Measurements from ENCODE around the gene UBALD1.

UBALD1 gene

GRCh38 chr16:4624015-4624826 lies 9.5 kb upstream of the UBALD1 start, which contains the start of gene MGRN1:
MGRN1 (plus strand) TSS chr16:4624826; CDS start chr16:4624961, 135 bp downstream.
- Histone ChIP-seq H3K4me1 (ENCODE audit: insufficient read depth, low read length) (0 out of 2 replicates have a peak, but pooled peaks cover 6% of the 10 kb centered on the region), H3K36me3 (ENCODE audit: insufficient read depth, low read depth, low read length) (0 out of 2 replicates have a peak, but pooled peaks cover 6% of the 10 kb centered on the region), H3K4me3 (ENCODE audit: low read length) (peak within 1 kb of the TSS; percentile 97), H3K27ac (ENCODE audit: low read length) (peak within 1 kb of the TSS; percentile 79), H3K27me3 (ENCODE audit: insufficient read depth, low read length) (no peaks in the 10 kb centered on the region), H3K9me3 (ENCODE audit: insufficient read depth, low read depth, low read length) (no peaks in the 10 kb centered on the region), H3K9ac (ENCODE audit: low read depth, low read length) (peak within 1 kb of the TSS; percentile 90)

- 0 out of 2 replicates have a peak, but pooled peaks cover 6% of the 10 kb centered on the region for H3K4me1 ChIP-seq (ENCODE audit: insufficient read depth, low read length)
- no peak overlapping the region for H3K27ac ChIP-seq (ENCODE audit: low read length)
- no peaks in the 10 kb centered on the region for H3K27me3 ChIP-seq (ENCODE audit: insufficient read depth, low read length)
- H3K36me3 ChIP-seq (ENCODE audit: insufficient read depth, low read depth, low read length), result 0 out of 2 replicates have a peak, but pooled peaks cover 6% of the 10 kb centered on the region
- no peak overlapping the region for H3K9ac ChIP-seq (ENCODE audit: low read depth, low read length)
- no peak overlapping the region for H3K4me3 ChIP-seq (ENCODE audit: low read length)
- no peaks in the 10 kb centered on the region for H3K9me3 ChIP-seq (ENCODE audit: insufficient read depth, low read depth, low read length)
These were observed 8.9 kb upstream of the UBALD1 start for GRCh38 chr16:4623593-4623992.

- Histone ChIP-seq H3K36me3 (ENCODE audit: insufficient read depth, low read depth, low read length) (no peaks in the 10 kb centered on the region), H3K27me3 (ENCODE audit: insufficient read depth, low read length) (no peaks in the 10 kb centered on the region), H3K9ac (ENCODE audit: low read depth, low read length) (no peak overlapping the region; the same call in 1 of the 2 replicates), H3K4me1 (ENCODE audit: insufficient read depth, low read length) (peaks cover 6% of the 10 kb centered on the region; the same call in 1 of the 2 replicates), H3K27ac (ENCODE audit: low read length) (no peak overlapping the region), H3K4me3 (ENCODE audit: low read length) (no peak overlapping the region), H3K9me3 (ENCODE audit: insufficient read depth, low read depth, low read length) (no peaks in the 10 kb centered on the region)
These were observed 4.1 kb upstream of the UBALD1 start for GRCh38 chr16:4618645-4619418.

- no peaks in the 10 kb centered on the region for H3K27me3 ChIP-seq (ENCODE audit: insufficient read depth, low read length)
- no peaks in the 10 kb centered on the region for H3K36me3 ChIP-seq (ENCODE audit: insufficient read depth, low read depth, low read length)
- H3K4me1 ChIP-seq (ENCODE audit: insufficient read depth, low read length), result peaks cover 13% of the 10 kb centered on the region
- H3K9ac ChIP-seq (ENCODE audit: low read depth, low read length), result peak overlapping the region; percentile 97; the same call in 1 of the 2 replicates
- no peak overlapping the region for H3K4me3 ChIP-seq (ENCODE audit: low read length)
- H3K9me3 ChIP-seq (ENCODE audit: insufficient read depth, low read depth, low read length), result no peaks in the 10 kb centered on the region
- H3K27ac ChIP-seq (ENCODE audit: low read length), result peak overlapping the region; percentile 65
These were observed 3.2 kb upstream of the UBALD1 start for GRCh38 chr16:4617880-4618279.

- peak overlapping the region; percentile 70 for H3K4me3 ChIP-seq (ENCODE audit: low read length)
- H3K27ac ChIP-seq (ENCODE audit: low read length), result peak overlapping the region; percentile 91
- H3K9me3 ChIP-seq (ENCODE audit: insufficient read depth, low read depth, low read length), result no peaks in the 10 kb centered on the region
- H3K4me1 ChIP-seq (ENCODE audit: insufficient read depth, low read length), result peaks cover 14% of the 10 kb centered on the region
- peak overlapping the region; percentile 97 for H3K9ac ChIP-seq (ENCODE audit: low read depth, low read length)
- no peaks in the 10 kb centered on the region for H3K36me3 ChIP-seq (ENCODE audit: insufficient read depth, low read depth, low read length)
- H3K27me3 ChIP-seq (ENCODE audit: insufficient read depth, low read length), result no peaks in the 10 kb centered on the region
These were observed 1.5 kb upstream of the UBALD1 start for GRCh38 chr16:4616047-4616811.

- Histone ChIP-seq H3K27me3 (ENCODE audit: insufficient read depth, low read length) (no peaks in the 10 kb centered on the region), H3K4me3 (ENCODE audit: low read length) (peak overlapping the region; percentile 94; the same call in 1 of the 2 replicates), H3K36me3 (ENCODE audit: insufficient read depth, low read depth, low read length) (no peaks in the 10 kb centered on the region), H3K4me1 (ENCODE audit: insufficient read depth, low read length) (peaks cover 14% of the 10 kb centered on the region), H3K9me3 (ENCODE audit: insufficient read depth, low read depth, low read length) (no peaks in the 10 kb centered on the region), H3K9ac (ENCODE audit: low read depth, low read length) (peak overlapping the region; percentile 94), H3K27ac (ENCODE audit: low read length) (peak overlapping the region; percentile 72)
These were observed 827 bp upstream of the UBALD1 start for GRCh38 chr16:4615384-4616046.

GRCh38 chr16:4613636-4614570 lies 785 bp downstream of the UBALD1 start:
- Histone ChIP-seq H3K9ac (ENCODE audit: low read depth, low read length) (peak overlapping the region; percentile 94), H3K4me3 (ENCODE audit: low read length) (peak overlapping the region; percentile 94), H3K27me3 (ENCODE audit: insufficient read depth, low read length) (no peaks in the 10 kb centered on the region), H3K9me3 (ENCODE audit: insufficient read depth, low read depth, low read length) (no peaks in the 10 kb centered on the region), H3K27ac (ENCODE audit: low read length) (peak overlapping the region; percentile 69), H3K36me3 (ENCODE audit: insufficient read depth, low read depth, low read length) (peaks cover 9% of the 10 kb centered on the region; the same call in 1 of the 2 replicates), H3K4me1 (ENCODE audit: insufficient read depth, low read length) (peaks cover 14% of the 10 kb centered on the region)

GRCh38 chr16:4612977-4613635 lies 1.6 kb downstream of the UBALD1 start:
- Histone ChIP-seq H3K9me3 (ENCODE audit: insufficient read depth, low read depth, low read length) (no peaks in the 10 kb centered on the region), H3K36me3 (ENCODE audit: insufficient read depth, low read depth, low read length) (peaks cover 16% of the 10 kb centered on the region; the same call in 1 of the 2 replicates), H3K4me1 (ENCODE audit: insufficient read depth, low read length) (peaks cover 14% of the 10 kb centered on the region), H3K27ac (ENCODE audit: low read length) (peak overlapping the region; percentile 48), H3K9ac (ENCODE audit: low read depth, low read length) (peak overlapping the region; percentile 94), H3K4me3 (ENCODE audit: low read length) (peak overlapping the region; percentile 94), H3K27me3 (ENCODE audit: insufficient read depth, low read length) (no peaks in the 10 kb centered on the region)

GRCh38 chr16:4612474-4612931 lies 2.2 kb downstream of the UBALD1 start:
- no peaks in the 10 kb centered on the region for H3K27me3 ChIP-seq (ENCODE audit: insufficient read depth, low read length)

More at GRCh38 chr16:4612474-4612931, 2.2 kb downstream of the UBALD1 start:
- H3K4me1 ChIP-seq (ENCODE audit: insufficient read depth, low read length), result peaks cover 10% of the 10 kb centered on the region
- peak overlapping the region; percentile 48 for H3K27ac ChIP-seq (ENCODE audit: low read length)
- H3K9ac ChIP-seq (ENCODE audit: low read depth, low read length), result peak overlapping the region; percentile 94; the same call in 1 of the 2 replicates
- peak overlapping the region; percentile 94 for H3K4me3 ChIP-seq (ENCODE audit: low read length)
- no peaks in the 10 kb centered on the region for H3K9me3 ChIP-seq (ENCODE audit: insufficient read depth, low read depth, low read length)
- peaks cover 22% of the 10 kb centered on the region; the same call in 1 of the 2 replicates for H3K36me3 ChIP-seq (ENCODE audit: insufficient read depth, low read depth, low read length)

Data from iPS-20b (cell line).